CD4-positive, alpha-beta T cell treated with Interleukin-6 at 100 ng/mL for 8 hours (primary cell): ENCODE data around the gene PHF21B.
"Not testable (repeated sequence)": the region's sequence is repeated elsewhere in the genome, so short reads cannot be mapped to it uniquely, and the experiment has no call there.

Source experiments
- DNase-seq: peaks from one replicate; pipeline ENCODE4 v3.0.0-alpha.2; 2020; ENCODE audit warnings: mixed read lengths, low spot score

PHF21B gene

GRCh38 chr22:44917372-44918165 lies 92.2 kb downstream of the PHF21B start:
- DNase-seq: no peak

GRCh38 chr22:44916281-44917231 lies 93.2 kb downstream of the PHF21B start:
- no peak for DNase-seq

GRCh38 chr22:44915441-44915840 lies 94.4 kb downstream of the PHF21B start:
- DNase-seq: no peak

DNA sequence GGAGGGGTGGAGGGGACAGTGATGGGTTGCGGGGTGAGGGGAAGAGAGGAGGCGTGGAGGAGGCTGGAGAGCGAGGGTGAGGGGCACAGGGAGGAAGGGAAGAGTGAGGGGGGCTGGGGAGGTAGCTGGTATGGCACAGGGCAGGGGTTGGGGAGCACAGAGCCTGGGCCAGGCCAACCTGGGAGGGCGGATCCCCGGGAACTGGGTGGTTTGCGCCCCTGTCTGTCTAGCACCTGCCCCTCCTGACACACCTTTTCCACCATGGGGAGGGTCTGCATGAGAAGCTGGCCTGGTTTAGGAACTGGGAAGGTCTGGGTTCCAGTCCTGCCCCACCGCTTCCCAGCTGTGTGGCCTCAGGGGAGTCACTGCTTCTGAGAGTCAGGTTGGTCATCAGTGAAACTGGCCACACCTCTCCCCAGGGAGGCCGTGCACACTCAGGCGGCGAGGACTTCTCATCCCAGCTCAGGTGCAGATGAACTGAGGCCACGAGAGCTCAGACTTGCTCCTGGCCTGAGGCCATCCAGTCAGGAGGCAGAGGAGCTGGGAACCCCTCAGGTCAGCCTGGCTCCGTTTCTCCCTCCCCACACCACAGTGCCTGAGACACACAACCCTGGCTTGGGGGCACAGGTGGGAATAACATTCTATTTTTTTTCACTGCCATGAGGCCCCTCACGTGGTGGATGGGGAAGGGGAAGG lies 95.6 kb downstream of the PHF21B start:
- no peak for DNase-seq

DNA sequence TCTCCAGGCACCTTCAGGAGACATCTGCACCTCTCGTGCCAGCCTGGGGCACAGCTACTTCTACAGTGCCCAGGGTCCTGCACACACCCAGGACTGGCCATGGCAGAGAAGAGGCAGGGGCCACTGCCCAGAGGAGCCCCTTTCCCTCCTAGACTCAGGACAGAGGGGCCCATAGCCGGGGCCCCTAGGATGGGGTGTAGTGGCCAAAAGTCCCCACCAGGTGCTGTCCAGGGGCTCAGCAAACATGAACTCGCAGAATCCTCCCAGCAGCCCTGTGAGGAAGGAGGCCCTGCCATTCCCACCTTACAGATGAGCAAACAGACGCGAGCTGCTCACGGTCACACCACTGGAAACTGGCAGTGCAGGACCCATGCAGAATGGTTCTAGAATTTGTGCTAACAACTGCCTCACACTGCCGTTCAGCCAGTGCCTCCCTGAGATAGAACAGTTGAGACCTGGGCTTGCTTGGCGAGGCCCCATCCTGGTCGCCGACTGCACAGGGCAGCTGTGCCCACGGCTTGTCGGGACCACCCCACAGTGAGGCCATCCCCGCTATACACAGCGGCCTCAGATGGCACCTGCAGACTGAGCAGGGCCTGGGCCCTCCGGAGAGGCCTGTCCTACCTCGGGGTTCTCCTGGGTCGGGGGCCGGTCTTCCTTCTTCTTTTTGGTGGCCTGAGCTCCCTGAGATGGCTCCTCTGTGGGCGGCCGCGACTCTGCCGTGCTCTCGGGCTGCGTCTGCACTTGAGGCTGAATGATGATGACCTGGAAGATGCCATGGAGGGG lies 96.4 kb downstream of the PHF21B start:
- no peak for DNase-seq

GRCh38 chr22:44909241-44909640 lies 100.6 kb downstream of the PHF21B start:
- no peak for DNase-seq

GRCh38 chr22:44907765-44908737 lies 101.8 kb downstream of the PHF21B start:
- DNase-seq: no peak

GRCh38 chr22:44906999-44907644 lies 102.7 kb downstream of the PHF21B start:
- no peak for DNase-seq

DNA sequence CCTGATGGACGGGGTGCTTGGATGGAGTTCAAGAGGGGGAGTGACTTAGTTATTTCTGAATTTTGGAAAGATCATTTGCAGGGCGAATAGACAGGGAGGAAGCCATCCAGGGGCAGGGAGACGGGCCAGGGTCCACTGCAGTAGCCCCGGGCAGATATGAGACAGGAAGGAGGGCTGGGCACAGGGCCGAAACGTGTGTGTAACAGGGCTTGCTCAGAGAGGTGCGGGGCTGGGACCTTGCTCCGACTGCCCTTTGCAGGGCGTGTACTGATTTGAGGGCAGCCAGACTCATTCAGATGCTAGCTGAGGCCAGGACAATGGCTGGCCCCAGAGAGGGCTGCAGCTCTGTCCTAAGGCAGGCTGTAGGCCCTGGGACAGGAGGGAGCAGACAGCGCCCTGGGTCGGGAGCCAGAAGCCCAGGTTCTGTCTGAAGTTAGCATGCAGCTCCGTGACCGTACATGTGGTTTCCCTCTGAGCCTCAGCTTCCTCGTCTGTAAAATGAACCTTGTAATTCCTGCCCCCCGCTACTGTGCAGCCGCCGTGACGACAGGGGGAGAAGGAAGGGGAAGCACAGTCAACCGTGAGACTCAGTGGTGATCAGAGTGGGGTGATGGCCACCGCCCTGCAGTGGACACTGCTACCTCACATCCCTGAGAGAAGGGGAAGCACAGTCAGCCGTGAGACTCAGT lies 103.4 kb downstream of the PHF21B start:
- DNase-seq: no peak

- DNase-seq: not testable (repeated sequence)
Measured at GRCh38 chr22:44904492-44905152, 105.2 kb downstream of the PHF21B start.

DNA sequence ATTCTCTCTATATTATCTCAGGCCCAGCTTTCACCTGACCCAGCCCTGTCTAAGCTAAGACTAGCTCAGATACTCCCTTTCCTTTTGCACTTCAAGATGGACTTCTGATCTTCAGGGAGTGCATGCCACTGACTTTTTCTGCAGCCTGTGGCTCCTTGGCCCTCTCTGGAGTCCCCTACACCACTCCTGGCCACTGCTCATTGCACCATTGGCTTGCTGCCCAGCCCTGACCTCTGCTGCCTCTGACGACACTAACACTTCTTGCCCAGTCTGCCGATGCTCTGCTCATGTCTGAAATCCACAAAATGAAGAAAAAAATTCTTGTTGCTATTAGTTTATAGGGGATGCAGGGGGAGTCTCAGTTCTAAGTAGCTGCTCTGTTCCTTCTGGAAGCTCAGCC lies 106.6 kb downstream of the PHF21B start:
- not testable (repeated sequence) for DNase-seq

GRCh38 chr22:44901301-44901700 lies 108.5 kb downstream of the PHF21B start:
- DNase-seq: no peak

DNA sequence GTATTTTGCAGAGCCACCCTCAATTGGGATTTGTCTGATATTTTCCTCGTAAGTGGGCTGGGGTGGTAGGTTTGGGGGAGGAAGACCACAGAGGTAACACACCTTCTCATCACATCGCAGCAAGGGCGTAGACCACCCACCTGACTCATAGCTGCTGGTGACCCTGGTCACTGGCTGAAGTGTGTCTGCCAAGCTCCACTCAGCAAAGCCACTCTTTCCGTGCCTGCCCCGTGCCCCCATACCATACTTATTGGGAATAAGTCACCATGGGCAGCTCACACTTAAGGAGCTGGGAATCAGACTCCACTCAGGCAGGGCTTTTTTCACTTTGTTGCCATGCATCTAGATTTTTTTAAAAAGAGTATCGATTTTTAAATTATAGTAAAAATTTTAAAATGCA lies 111.6 kb downstream of the PHF21B start:
- no peak for DNase-seq

GRCh38 chr22:44895296-44896055 lies 114.3 kb downstream of the PHF21B start:
- DNase-seq: no peak

DNA sequence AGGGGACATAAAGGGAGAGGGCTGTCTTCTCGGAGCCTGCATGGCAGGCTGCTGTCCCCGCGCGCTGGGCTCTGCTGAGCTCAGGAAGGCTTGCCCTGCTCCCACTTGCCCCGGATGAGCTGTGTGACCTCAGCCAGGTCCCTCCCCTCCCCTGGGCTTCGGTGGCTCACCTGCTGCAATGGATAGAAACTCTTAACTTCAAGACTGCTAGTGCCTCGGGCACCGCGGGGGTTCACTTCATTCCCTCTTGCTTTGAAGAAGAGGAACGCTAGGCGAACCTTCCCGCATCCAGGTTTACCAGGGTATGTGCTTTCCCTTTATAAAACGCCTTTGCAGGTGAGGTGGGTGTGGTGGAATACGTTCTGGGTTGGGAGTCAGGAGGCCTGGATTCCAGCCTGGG lies 115.0 kb downstream of the PHF21B start:
- DNase-seq: no peak

GRCh38 chr22:44894321-44894720 lies 115.5 kb downstream of the PHF21B start:
- DNase-seq: no peak

- DNase-seq: no peak
Measured at GRCh38 chr22:44893731-44894080, 116.1 kb downstream of the PHF21B start.
